ENCODE measurements around the gene VPS8. TPM values are rescaled to one million over a fixed set of nuclear protein-coding genes. Genes with fewer than 3 reads are reported as not detected.

VPS8 gene
- total and polyA plus RNA-seq, 2 of the 8 experiments (the other 6 are each of a cell fraction or from before 2014, with no cell fraction given): 13.0 to 41.0 TPM

- FAIRE-seq (no peak), DNase-seq (ENCODE audit: low read depth in 1 of 2, low spot score in 2 of 2) (no peak)
- Histone ChIP-seq H3K9ac (replicated peaks in 1 of 4; ENCODE audit: extremely low read depth in 1 of 4, low read depth in 3 of 4, low read length in 3 of 4) (peak overlapping the region in 2 of 4 experiments; percentile 39 to 48; a peak in 3 of 7 replicates), H3K27ac (ENCODE audit: low read depth, low read length) (no peak overlapping the region), H4K20me1 (replicated peaks in 1 of 2; ENCODE audit: control insufficient read depth in 1 of 2, insufficient read depth in 2 of 2, low read length in 2 of 2) (no peaks in the 10 kb centered on the region), H2BK15ac (ENCODE audit: low read length) (no peak overlapping the region), H3K23me2 (ENCODE audit: low read depth, low read length) (peaks cover 9% of the 10 kb centered on the region; the same call in 1 of the 2 replicates), H3K79me2 (ENCODE audit: control insufficient read depth in 1 of 2, insufficient read depth in 2 of 2, low read length in 2 of 2) (peaks cover 0 to 25% of the 10 kb centered on the region in 2 experiments; a peak in 3 of 4 replicates), H3K4me1 (replicated peaks in 1 of 4; ENCODE audit: control insufficient read depth in 3 of 4, insufficient read depth in 4 of 4, low read length in 3 of 4) (peaks cover 0 to 5% (median 2%) of the 10 kb centered on the region in 4 experiments; a peak in 3 of 7 replicates), H3K36me3 (ENCODE audit: control insufficient read depth in 2 of 4, insufficient read depth in 4 of 4, low read length in 3 of 4) (no peaks in the 10 kb centered on the region), H3K9me3 (ENCODE audit: insufficient read depth in 2 of 2, low read depth in 1 of 2, low read length in 1 of 2) (no peaks in the 10 kb centered on the region), H4K91ac (replicated peaks; ENCODE audit: insufficient read length, low read length) (no peak overlapping the region), H4K5ac (ENCODE audit: insufficient read length, low read depth, low read length) (no peak overlapping the region), H2BK20ac (ENCODE audit: low read length) (no peak overlapping the region), H2BK5ac (ENCODE audit: low read depth, low read length) (no peak overlapping the region), H3K4me3 (ENCODE audit: extremely low read depth in 1 of 4, insufficient read depth in 2 of 4, low read depth in 3 of 4, low read length in 4 of 4) (peak overlapping the region; percentile 66 to 99 (median 94)), H3K18ac (ENCODE audit: extremely low read depth, low read length) (no peak overlapping the region), H2BK120ac (replicated peaks; ENCODE audit: low read depth, low read length) (no peak overlapping the region), H3K4me2 (ENCODE audit: insufficient read depth in 1 of 2, low read depth in 2 of 2, low read length in 2 of 2) (peak overlapping the region; percentile 93 to 95), H4K8ac (ENCODE audit: extremely low read depth, insufficient read depth, low read length) (no peak overlapping the region; the same call in 1 of the 2 replicates), H3K23ac (ENCODE audit: insufficient read length) (no peak overlapping the region), H2AK5ac (ENCODE audit: low read depth, low read length) (no peak overlapping the region), H3K56ac (replicated peaks; ENCODE audit: insufficient read length, low read depth, low read length) (no peak overlapping the region), H3K79me1 (ENCODE audit: low read depth, low read length) (peaks cover 6% of the 10 kb centered on the region; the same call in 1 of the 2 replicates), H3K4ac (replicated peaks; ENCODE audit: insufficient read length, low read depth, low read length) (no peak overlapping the region), H2BK12ac (ENCODE audit: low read depth, low read length) (no peak overlapping the region), H3K27me3 (replicated peaks in 1 of 4; ENCODE audit: control insufficient read depth in 3 of 4, extremely low read depth in 1 of 4, insufficient read depth in 3 of 4, low read length in 3 of 4) (no peaks in the 10 kb centered on the region; a peak in 1 of 7 replicates), H3K14ac (ENCODE audit: insufficient read length) (no peak overlapping the region), H2AFZ (ENCODE audit: low read length) (peak overlapping the region; percentile 70)
- ChIA-PET POLR2A (ENCODE audit: partially characterized antibody) (no interaction called here), CTCF (ENCODE audit: partially characterized antibody) (interaction anchor here (0.7 to 2.0 kb wide), 6 partner anchors 9 to 251 kb away, joined by 3 to 9 read pairs (median 3); partner anchors contain the start of gene EPHB3)
- TF ChIP-seq SUZ12 (IDR thresholded peaks at IDR 0.05; ENCODE audit: low read length) (0 out of 2 replicates have a peak, but pooled peaks have one; percentile 13), TCF12 (IDR thresholded peaks at IDR 0.05; ENCODE audit: low read depth, low read length) (no peak), E2F6 (IDR thresholded peaks at IDR 0.05) (no peak), ASH2L (IDR thresholded peaks at IDR 0.05; ENCODE audit: low read length) (no peak), EGR1 (IDR thresholded peaks at IDR 0.05; ENCODE audit: borderline replicate concordance, low read depth, low read length) (no peak), PHF8 (conservative IDR thresholded peaks at IDR 0.05; ENCODE audit: low read depth, low read length) (no peak), CREB1 (IDR thresholded peaks at IDR 0.05) (no peak), RAD21 (IDR thresholded peaks at IDR 0.05 in 1 of 2, conservative IDR thresholded peaks at IDR 0.05 in 1 of 2; ENCODE audit: low read depth in 2 of 2, low read length in 2 of 2) (no peak)
- 10% methylated on average over 17 of the region's 17 CpGs; no CpG with 5 or more reads in 1 of the 2 experiments for WGBS, 2 experiments (ENCODE audit: extremely low coverage in 1 of 2, insufficient coverage in 1 of 2, insufficient read length in 1 of 2, insufficient replicate concordance in 2 of 2, low coverage in 1 of 2, low lambda C conversion rate in 2 of 2, missing lambda C conversion rate in 1 of 2)
Observed at GRCh38 chr3:184812662-184813042, 686 bp downstream of the VPS8 start.
